ENCODE data around the gene OR10D3.

- TF ChIP-seq FOSL1 (CRISPR knock-in tag; IDR thresholded peaks at IDR 0.05; ENCODE audit: borderline replicate concordance) (no peak), ZNF143 (CRISPR knock-in tag; IDR thresholded peaks at IDR 0.05) (no peak), MAZ (IDR thresholded peaks at IDR 0.05; ENCODE audit: borderline replicate concordance, low read depth, low read length) (no peak), MAZ (CRISPR knock-in tag; IDR thresholded peaks at IDR 0.05; ENCODE audit: low read depth) (no peak), ZNF263 (CRISPR knock-in tag; IDR thresholded peaks at IDR 0.05) (no peak), CEBPB (IDR thresholded peaks at IDR 0.05; ENCODE audit: borderline replicate concordance, low read depth, low read length) (no peak), ZBTB21 (CRISPR knock-in tag; IDR thresholded peaks at IDR 0.05) (no peak), USF2 (IDR thresholded peaks at IDR 0.05; ENCODE audit: low read depth, low read length) (no peak), USF2 (CRISPR knock-in tag; IDR thresholded peaks at IDR 0.05; ENCODE audit: borderline replicate concordance) (no peak), POLR2A (IDR thresholded peaks at IDR 0.05; ENCODE audit: insufficient read depth in 1 of 2, low read depth in 2 of 2, low read length in 2 of 2) (no peak), JUND (CRISPR knock-in tag; IDR thresholded peaks at IDR 0.05) (no peak), CTCF (CRISPR knock-in tag; IDR thresholded peaks at IDR 0.05) (no peak), ZNF510 (CRISPR knock-in tag; IDR thresholded peaks at IDR 0.05; ENCODE audit: low read depth) (no peak), BCL6 (CRISPR knock-in tag; IDR thresholded peaks at IDR 0.05) (no peak)
- TF ChIP-seq, protein P1, sequence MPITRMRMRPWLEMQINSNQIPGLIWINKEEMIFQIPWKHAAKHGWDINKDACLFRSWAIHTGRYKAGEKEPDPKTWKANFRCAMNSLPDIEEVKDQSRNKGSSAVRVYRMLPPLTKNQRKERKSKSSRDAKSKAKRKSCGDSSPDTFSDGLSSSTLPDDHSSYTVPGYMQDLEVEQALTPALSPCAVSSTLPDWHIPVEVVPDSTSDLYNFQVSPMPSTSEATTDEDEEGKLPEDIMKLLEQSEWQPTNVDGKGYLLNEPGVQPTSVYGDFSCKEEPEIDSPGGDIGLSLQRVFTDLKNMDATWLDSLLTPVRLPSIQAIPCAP (CRISPR knock-in tag; IDR thresholded peaks at IDR 0.05; ENCODE audit: low read depth): no peak
- TF ChIP-seq, protein P2, sequence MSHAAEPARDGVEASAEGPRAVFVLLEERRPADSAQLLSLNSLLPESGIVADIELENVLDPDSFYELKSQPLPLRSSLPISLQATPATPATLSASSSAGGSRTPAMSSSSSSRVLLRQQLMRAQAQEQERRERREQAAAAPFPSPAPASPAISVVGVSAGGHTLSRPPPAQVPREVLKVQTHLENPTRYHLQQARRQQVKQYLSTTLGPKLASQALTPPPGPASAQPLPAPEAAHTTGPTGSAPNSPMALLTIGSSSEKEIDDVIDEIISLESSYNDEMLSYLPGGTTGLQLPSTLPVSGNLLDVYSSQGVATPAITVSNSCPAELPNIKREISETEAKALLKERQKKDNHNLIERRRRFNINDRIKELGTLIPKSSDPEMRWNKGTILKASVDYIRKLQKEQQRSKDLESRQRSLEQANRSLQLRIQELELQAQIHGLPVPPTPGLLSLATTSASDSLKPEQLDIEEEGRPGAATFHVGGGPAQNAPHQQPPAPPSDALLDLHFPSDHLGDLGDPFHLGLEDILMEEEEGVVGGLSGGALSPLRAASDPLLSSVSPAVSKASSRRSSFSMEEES (CRISPR knock-in tag; IDR thresholded peaks at IDR 0.05): no peak
Observed at GRCh38 chr11:124194293-124195188, 11.4 kb downstream of the OR10D3 start.

Data from HepG2 (cell line).